ENCODE data around the gene ARHGAP45.

ARHGAP45 gene

GRCh38 chr19:1054102-1055027 lies 12.6 kb upstream of the ARHGAP45 start:
- no peak for DNase-seq (ENCODE audit: low spot score)

DNA sequence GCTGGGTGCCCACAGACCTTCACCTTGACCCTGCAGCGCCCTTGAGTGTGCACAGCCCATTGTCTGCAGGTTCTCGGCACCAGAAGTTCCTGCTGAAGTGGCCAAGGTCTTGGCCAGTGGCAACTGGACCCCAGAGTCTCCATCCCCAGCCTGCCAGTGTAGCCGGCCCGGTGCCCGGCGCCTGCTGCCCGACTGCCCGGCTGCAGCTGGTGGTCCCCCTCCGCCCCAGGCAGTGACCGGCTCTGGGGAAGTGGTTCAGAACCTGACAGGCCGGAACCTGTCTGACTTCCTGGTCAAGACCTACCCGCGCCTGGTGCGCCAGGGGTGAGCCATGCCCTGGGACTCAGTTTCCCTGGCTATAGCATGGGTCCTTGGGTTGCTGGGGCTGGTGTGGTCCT lies 11.9 kb upstream of the ARHGAP45 start:
- no peak for DNase-seq (ENCODE audit: low spot score)

GRCh38 chr19:1055886-1056620 lies 10.9 kb upstream of the ARHGAP45 start:
- no peak for DNase-seq (ENCODE audit: low spot score)

- DNase-seq (ENCODE audit: low spot score): no peak
Measured at GRCh38 chr19:1057176-1057855, 9.7 kb upstream of the ARHGAP45 start.

GRCh38 chr19:1058112-1058511 lies 8.9 kb upstream of the ARHGAP45 start:
- DNase-seq (ENCODE audit: low spot score): no peak

- no peak for DNase-seq (ENCODE audit: low spot score)
Measured at GRCh38 chr19:1060689-1061088, 6.3 kb upstream of the ARHGAP45 start.

DNA sequence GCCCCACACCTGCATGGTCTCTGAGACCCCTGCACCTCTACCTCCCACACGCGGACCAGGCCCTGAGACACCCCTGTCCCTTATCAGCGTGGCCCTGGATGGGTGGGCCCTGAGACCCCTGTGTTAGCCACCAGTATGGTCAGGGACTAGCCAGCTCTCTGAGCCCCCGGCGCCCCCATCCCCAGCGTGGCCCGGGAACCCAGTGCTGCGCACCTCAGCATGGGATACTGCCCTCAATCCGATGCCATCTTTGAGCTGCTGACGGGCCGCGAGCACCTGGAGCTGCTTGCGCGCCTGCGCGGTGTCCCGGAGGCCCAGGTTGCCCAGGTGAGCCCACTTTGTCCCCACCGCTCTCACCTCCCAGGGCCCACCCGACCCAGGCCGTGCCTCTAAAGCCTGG lies 5.0 kb upstream of the ARHGAP45 start:
- no peak for DNase-seq (ENCODE audit: low spot score)

- no peak for DNase-seq (ENCODE audit: low spot score)
Measured at GRCh38 chr19:1062387-1063029, 4.5 kb upstream of the ARHGAP45 start.

- DNase-seq (ENCODE audit: low spot score): no peak
Measured at GRCh38 chr19:1063030-1063908, 3.7 kb upstream of the ARHGAP45 start.

DNA sequence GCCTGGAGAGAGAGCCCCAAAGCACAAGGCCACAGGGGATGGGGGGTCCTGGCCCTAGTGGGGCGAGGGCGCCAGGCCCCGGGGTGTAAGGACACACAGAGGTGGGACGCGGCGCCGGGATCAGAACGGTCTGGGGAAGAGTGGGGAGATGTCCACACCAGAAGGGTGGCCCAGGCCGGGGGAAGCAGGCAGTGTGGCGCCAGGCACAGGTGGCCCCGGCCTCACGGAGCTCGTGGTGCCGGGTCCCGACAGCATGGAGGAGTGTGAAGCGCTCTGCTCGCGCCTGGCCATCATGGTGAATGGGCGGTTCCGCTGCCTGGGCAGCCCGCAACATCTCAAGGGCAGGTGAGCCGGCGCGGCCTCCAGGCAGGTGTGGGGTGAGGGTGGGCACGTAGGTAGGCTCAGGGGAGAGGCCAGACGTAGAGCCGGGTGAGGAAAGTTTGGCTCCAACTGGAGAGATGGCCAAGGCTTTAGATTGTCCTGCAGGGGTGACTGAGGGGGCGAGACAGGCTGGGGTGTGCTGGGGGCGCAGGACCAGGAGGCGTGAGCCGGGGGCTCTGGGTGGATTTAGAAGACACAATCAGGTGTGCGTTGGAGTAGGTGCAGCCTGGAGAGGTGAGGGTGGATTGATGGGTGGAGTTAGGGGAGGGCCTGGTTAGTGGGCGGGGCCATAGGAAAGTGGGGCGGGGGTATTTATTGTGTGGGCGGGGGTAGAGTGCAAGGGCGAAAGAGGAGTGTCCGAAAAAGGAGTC lies 2.9 kb upstream of the ARHGAP45 start:
- DNase-seq (ENCODE audit: low spot score): no peak

DNA sequence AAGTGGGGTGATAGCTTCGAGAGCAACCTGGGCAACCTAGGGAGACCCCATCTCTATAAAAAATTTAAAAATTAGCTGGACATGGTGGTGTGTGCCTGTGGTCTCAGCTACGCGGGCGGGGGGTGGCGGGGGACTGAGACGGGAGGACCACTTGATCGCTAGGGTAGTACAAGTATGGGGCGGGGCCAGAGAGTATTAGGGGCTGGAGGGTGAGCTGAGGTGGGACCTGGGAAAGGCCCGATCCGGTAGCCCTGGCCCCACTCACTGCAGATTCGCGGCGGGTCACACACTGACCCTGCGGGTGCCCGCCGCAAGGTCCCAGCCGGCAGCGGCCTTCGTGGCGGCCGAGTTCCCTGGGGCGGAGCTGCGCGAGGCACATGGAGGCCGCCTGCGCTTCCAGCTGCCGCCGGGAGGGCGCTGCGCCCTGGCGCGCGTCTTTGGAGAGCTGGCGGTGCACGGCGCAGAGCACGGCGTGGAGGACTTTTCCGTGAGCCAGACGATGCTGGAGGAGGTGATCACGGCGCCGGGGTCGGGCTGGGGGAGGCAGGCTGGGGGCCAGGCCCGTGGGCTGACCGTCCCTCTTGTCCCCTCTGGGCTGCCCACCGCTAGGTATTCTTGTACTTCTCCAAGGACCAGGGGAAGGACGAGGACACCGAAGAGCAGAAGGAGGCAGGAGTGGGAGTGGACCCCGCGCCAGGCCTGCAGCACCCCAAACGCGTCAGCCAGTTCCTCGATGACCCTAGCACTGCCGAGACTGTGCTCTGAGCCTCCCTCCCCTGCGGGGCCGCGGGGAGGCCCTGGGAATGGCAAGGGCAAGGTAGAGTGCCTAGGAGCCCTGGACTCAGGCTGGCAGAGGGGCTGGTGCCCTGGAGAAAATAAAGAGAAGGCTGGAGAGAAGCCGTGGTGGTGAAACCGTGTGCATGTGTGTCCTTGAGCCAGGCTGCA lies 2.0 kb upstream of the ARHGAP45 start:
- peak; percentile 90 for DNase-seq (ENCODE audit: low spot score)

DNA sequence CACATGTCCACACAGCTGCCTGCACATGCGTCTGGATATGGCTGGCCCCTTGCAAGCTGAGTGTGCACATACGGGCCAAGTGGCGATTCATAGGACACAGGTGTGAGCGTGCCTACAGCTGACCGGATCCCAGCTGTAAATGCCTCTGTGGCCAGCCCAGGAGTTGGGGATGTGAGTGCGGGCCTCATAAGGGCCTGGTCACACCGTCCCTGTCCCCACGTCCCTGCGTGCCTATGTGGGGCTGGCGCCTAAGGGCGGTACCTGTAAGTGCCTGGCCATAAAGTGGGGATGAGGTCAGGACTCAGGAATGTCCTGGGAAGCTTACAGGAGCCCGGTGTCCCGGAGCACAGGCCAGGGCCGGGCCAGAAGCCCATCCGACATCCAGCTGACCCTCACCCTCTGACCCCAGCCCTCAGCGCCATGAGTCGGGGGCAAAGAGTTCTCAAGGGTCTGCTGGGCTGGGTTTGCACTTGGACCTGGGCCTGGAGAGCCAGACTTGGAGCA lies 1.3 kb upstream of the ARHGAP45 start:
- no peak for DNase-seq (ENCODE audit: low spot score)

GRCh38 chr19:1066251-1066747 lies 668 bp upstream of the ARHGAP45 start:
- no peak for DNase-seq (ENCODE audit: low spot score)

- DNase-seq (ENCODE audit: low spot score): peak; percentile 57
Measured at GRCh38 chr19:1067341-1067957, 482 bp downstream of the ARHGAP45 start.

DNA sequence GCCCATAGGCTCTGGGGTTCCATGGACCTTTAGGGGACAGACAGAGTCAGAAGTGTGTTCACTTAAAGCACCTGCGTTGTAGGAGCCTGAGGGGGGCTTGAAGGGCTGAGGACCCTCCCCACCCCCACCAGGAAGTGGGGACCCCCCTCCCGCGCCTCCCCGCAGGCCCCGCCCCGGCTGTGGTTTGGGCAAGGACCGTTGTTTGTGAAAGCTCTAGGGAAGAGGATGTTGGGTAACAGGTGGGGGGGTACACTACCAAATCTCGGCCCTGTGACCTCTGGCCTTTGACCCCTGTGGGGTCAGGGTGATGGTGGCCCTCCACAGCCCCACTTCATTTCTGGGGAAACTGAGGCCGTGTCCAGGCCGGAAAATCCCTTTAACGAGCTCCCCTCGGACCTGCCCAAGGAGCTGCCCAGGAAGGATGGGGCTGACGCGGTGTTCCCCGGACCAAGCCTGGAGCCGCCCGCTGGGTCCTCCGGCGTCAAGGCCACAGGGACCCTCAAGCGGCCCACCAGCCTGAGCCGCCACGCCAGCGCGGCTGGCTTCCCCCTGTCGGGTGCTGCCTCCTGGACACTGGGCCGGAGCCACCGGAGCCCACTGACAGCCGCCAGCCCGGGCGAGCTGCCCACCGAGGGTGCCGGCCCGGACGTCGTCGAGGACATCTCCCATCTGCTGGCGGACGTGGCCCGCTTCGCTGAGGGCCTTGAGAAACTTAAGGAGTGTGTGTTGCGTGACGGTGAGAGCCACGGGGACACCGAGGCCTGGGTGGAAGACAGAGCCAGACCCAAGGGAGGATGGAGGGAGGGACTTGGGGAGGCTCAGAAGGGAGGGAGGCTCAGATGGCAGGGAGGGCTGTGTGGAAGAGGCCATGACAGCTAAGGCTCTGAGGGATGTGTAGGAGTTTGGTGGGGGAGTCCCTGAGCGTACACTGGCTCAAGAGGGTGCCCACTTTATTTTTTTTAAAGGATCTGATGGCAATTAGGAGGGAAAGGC lies 1.3 kb downstream of the ARHGAP45 start:
- DNase-seq (ENCODE audit: low spot score): no peak

DNA sequence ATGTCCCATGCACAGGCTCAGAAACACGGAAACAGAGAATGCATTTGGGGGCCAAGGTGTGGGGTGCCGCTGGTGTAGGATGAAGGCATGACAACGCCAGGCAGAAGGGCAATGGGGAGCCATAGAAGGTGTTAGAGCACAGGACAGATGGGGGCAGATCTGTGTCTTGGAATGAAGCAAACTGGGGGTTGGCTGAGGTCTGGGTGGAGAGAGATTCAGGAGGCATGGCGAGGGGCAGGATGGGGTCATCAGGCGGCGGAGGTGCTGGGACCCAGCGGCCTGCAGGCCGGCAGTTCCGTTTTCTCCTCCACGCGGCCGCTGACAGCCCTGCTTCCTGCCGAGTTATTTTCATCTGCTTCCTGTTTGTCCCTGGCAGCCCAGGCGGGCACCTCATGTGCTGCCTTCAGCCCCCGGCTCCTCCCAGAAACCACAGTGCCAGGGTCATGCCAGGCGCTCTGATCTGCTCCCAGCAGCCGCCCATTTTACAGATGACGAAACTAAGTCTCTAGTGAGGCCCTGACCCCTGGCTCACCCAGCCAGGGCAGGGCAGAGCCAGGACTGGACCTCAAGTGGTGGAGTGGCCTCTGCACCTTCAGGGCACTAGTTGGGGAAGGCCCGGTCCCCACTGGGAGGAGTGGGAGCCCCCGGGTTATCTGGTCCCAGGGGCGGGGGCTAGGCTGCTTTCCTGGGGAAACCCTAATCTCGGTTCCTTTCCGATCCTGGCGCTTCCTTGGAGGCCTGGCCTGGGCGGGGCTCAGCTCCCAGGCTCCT lies 2.2 kb downstream of the ARHGAP45 start:
- DNase-seq (ENCODE audit: low spot score): no peak

Data from D341Med (cell line).